KMS-11 (cell line): ENCODE measurements around the gene NEURL1.

ENCODE experiments used
- H2AFZ ChIP-seq: fragments of 200-600 bp; sonication (generic); 2 replicates; pipeline ENCODE4 v1.6.1; 2016; ENCODE audit warnings: antibody characterized with exemption, mixed run types, low read depth
- H3K27ac ChIP-seq: fragments of 200-600 bp; sonication (generic); 2 replicates; pipeline ENCODE4 v1.6.1; 2016; ENCODE audit warnings: mild to moderate bottlenecking, mixed run types
- H3K27me3 ChIP-seq: fragments of 200-600 bp; sonication (generic); 2 replicates; pipeline ENCODE4 v1.6.1; 2017; ENCODE audit warnings: mild to moderate bottlenecking, low read depth, mixed run types, moderate library complexity; ENCODE audit not compliant: insufficient read depth
- H3K36me3 ChIP-seq: fragments of 200-600 bp; sonication (generic); 2 replicates; pipeline ENCODE4 v1.6.1; 2017; ENCODE audit warnings: mild to moderate bottlenecking, mixed run types; ENCODE audit not compliant: insufficient read depth
- H3K4me1 ChIP-seq: fragments of 200-600 bp; sonication (generic); 2 replicates; pipeline ENCODE4 v1.6.1; 2016; ENCODE audit warnings: mild to moderate bottlenecking, low read depth, mixed run types; ENCODE audit not compliant: poor library complexity, severe bottlenecking
- H3K4me2 ChIP-seq: fragments of 200-600 bp; sonication (generic); 2 replicates; pipeline ENCODE4 v1.7.0; 2016; ENCODE audit warnings: mild to moderate bottlenecking, mixed run types
- H3K4me3 ChIP-seq: fragments of 200-600 bp; sonication (generic); IDR thresholded peaks from 2 replicates; pipeline ENCODE4 v1.6.1; 2017; ENCODE audit warnings: low read depth, low read length, mixed read lengths; ENCODE audit not compliant: insufficient read depth
- H3K79me2 ChIP-seq: fragments of 200-600 bp; sonication (generic); 2 replicates; pipeline ENCODE4 v1.6.1; 2016; ENCODE audit warnings: low read depth, mixed run types; ENCODE audit not compliant: insufficient read depth
- H3K9ac ChIP-seq: fragments of 200-600 bp; sonication (generic); 2 replicates; pipeline ENCODE4 v1.6.1; 2016; ENCODE audit warnings: mild to moderate bottlenecking, mixed run types
- H4K20me1 ChIP-seq: fragments of 200-600 bp; sonication (generic); 2 replicates; pipeline ENCODE4 v1.6.1; 2016; ENCODE audit warnings: mild to moderate bottlenecking, mixed run types; ENCODE audit not compliant: insufficient read depth
- CTCF ChIP-seq: fragments of 200-600 bp; sonication (generic); conservative IDR thresholded peaks from 2 replicates; pipeline ENCODE4 v1.6.1; 2017; ENCODE audit warnings: low read depth, mild to moderate bottlenecking, antibody characterized with exemption, low read length, moderate library complexity, mixed read lengths

Gene NEURL1

GRCh38 chr10:103497161-103497915 is 3.8 kb downstream of the NEURL1 start:
- H3K36me3 ChIP-seq = no peaks in the 10 kb centered on the region
- no peak for TF ChIP-seq CTCF
- no peaks in the 10 kb centered on the region for H3K79me2 ChIP-seq
- H3K9ac ChIP-seq = no peak overlapping the region
- no peaks in the 10 kb centered on the region for H4K20me1 ChIP-seq
- no peak overlapping the region for H3K4me3 ChIP-seq
- H3K27ac ChIP-seq = no peak overlapping the region
- H3K4me2 ChIP-seq = no peak overlapping the region; the same call in 1 of the 2 replicates
- no peak overlapping the region for H2AFZ ChIP-seq
- H3K4me1 ChIP-seq = peaks cover 62% of the 10 kb centered on the region
- peaks cover 10% of the 10 kb centered on the region; the same call in 1 of the 2 replicates for H3K27me3 ChIP-seq

DNA sequence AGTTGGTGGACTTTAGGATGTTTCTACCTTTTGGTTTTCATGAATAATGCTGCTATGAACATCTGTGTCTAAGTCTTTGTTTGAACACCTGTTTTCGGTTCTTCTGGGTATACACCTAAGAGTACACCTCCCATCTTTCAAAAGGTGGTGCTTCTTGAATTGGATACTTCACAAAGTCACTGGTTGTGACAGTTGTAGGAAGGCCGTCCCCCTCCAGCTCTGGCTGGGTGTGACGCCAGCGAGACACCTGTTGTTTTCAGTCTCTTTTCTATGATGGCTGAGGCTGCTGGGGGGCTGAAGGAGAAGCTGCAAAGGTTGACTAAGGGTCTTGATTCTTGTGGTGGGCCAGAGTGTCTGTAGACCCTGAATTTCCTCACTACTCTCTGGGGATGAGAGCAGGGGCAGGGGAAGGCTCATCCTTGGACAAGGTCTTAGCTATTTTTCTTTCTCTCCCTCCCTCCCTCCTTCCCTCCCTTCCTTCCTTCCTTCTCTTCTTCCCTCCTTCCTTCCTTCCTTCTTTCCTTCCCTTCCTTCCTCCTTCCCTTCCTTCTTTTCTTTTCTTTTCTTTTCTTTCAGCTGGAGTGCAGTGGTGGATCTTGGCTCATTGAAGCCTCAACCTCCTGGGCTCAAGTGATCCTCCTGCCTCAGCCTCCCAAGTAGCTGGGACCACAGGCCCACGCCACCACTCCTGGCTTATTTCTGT is 5.6 kb downstream of the NEURL1 start:
- H3K4me2 ChIP-seq = peak overlapping the region; percentile 68; the same call in 1 of the 2 replicates
- no peak for TF ChIP-seq CTCF
- peaks cover 75% of the 10 kb centered on the region for H3K4me1 ChIP-seq
- peak overlapping the region; percentile 34; the same call in 1 of the 2 replicates for H3K27ac ChIP-seq
- H4K20me1 ChIP-seq = no peaks in the 10 kb centered on the region
- peaks cover 10% of the 10 kb centered on the region; the same call in 1 of the 2 replicates for H3K27me3 ChIP-seq
- no peaks in the 10 kb centered on the region for H3K36me3 ChIP-seq
- no peak overlapping the region for H3K4me3 ChIP-seq
- no peaks in the 10 kb centered on the region for H3K79me2 ChIP-seq
- H3K9ac ChIP-seq = no peak overlapping the region; the same call in 1 of the 2 replicates
- H2AFZ ChIP-seq = no peak overlapping the region

GRCh38 chr10:103499881-103500280 is 6.4 kb downstream of the NEURL1 start:
- Histone ChIP-seq H3K27ac (peak overlapping the region; percentile 34; the same call in 1 of the 2 replicates), H3K4me1 (peaks cover 77% of the 10 kb centered on the region), H3K9ac (no peak overlapping the region), H4K20me1 (no peaks in the 10 kb centered on the region), H3K4me3 (no peak overlapping the region), H3K36me3 (no peaks in the 10 kb centered on the region), H3K79me2 (no peaks in the 10 kb centered on the region), H3K27me3 (peaks cover 3% of the 10 kb centered on the region; the same call in 1 of the 2 replicates), H2AFZ (no peak overlapping the region), H3K4me2 (peak overlapping the region; percentile 68)
- no peak for TF ChIP-seq CTCF

DNA sequence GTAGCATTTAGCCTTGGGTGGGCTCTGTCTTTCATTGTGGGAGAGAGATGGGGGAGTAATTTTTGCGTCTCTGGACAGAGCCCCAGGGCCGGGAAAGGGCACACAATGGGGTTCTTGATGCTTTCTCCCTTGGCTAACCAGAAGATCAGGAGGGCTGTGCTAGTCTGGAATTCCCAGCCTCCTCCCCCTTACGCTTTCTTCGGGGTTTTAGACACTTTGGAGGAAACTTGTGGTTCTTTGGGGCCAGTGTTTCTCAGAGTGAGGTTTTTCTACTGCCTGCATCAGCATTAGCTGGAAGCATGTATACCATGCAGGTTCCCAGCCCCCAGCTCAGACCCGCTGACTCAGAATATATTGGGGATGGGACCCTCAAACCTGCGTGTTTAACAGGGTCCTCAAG is 7.0 kb downstream of the NEURL1 start:
- peaks cover 2% of the 10 kb centered on the region for H3K27me3 ChIP-seq
- H3K4me1 ChIP-seq = peaks cover 83% of the 10 kb centered on the region
- peak overlapping the region; percentile 68 for H3K4me2 ChIP-seq
- no peak overlapping the region for H2AFZ ChIP-seq
- no peaks in the 10 kb centered on the region for H3K79me2 ChIP-seq
- no peak overlapping the region for H3K4me3 ChIP-seq
- H4K20me1 ChIP-seq = no peaks in the 10 kb centered on the region
- no peak for TF ChIP-seq CTCF
- no peaks in the 10 kb centered on the region for H3K36me3 ChIP-seq
- peak overlapping the region; percentile 34; the same call in 1 of the 2 replicates for H3K27ac ChIP-seq
- H3K9ac ChIP-seq = peak overlapping the region; percentile 16; the same call in 1 of the 2 replicates
